Measurements from ENCODE around the gene SPRY2.
A peak's percentile ranks its signal among the peaks of the same experiment; 100 is the strongest.

Gene SPRY2

GRCh38 chr13:80314711-80315653 lies 25.9 kb downstream of the SPRY2 start:
- Histone ChIP-seq H3K27me3 (no peaks in the 10 kb centered on the region), H3K27ac (no peak overlapping the region), H3K9me3 (replicated peaks in 1 of 11) (peaks cover 8 to 19% (median 17%) of the 10 kb centered on the region in 11 experiments; a peak in 17 of 22 replicates), H4K20me1 (no peaks in the 10 kb centered on the region), H3K36me3 (no peaks in the 10 kb centered on the region), H3K4me3 (no peak overlapping the region), H3K4me1 (peaks cover 0 to 3% (median 0%) of the 10 kb centered on the region in 10 experiments; a peak in 2 of 20 replicates), H3K4me2 (no peak overlapping the region), H3K9ac (no peak overlapping the region)
- peak in 4 of 11 experiments; percentile 24 to 65 (median 46); a peak in 6 of 22 replicates for TF ChIP-seq Cebpa-rat (IDR thresholded peaks at IDR 0.05)

GRCh38 chr13:80313668-80314256 lies 27.2 kb downstream of the SPRY2 start:
- Histone ChIP-seq H3K27me3 (no peaks in the 10 kb centered on the region), H3K4me1 (peaks cover 0 to 10% (median 5%) of the 10 kb centered on the region in 10 experiments; a peak in 13 of 20 replicates), H3K4me3 (no peak overlapping the region), H3K4me2 (no peak overlapping the region), H3K9ac (no peak overlapping the region), H4K20me1 (no peaks in the 10 kb centered on the region), H3K27ac (no peak overlapping the region), H3K9me3 (replicated peaks in 1 of 11) (peaks cover 0 to 13% (median 6%) of the 10 kb centered on the region in 11 experiments; a peak in 14 of 22 replicates), H3K36me3 (no peaks in the 10 kb centered on the region)
- TF ChIP-seq Cebpa-rat (IDR thresholded peaks at IDR 0.05) = no peak

- Histone ChIP-seq H3K9me3 (replicated peaks in 1 of 11) (peaks cover 0 to 6% (median 0%) of the 10 kb centered on the region in 11 experiments; a peak in 1 of 22 replicates), H3K36me3 (no peaks in the 10 kb centered on the region), H3K4me1 (peaks cover 0 to 18% (median 12%) of the 10 kb centered on the region in 10 experiments; a peak in 17 of 20 replicates), H3K27ac (no peak overlapping the region), H3K27me3 (no peaks in the 10 kb centered on the region), H3K9ac (no peak overlapping the region), H3K4me3 (no peak overlapping the region), H4K20me1 (no peaks in the 10 kb centered on the region), H3K4me2 (no peak overlapping the region)
- TF ChIP-seq Cebpa-rat (IDR thresholded peaks at IDR 0.05) = no peak
Observed at GRCh38 chr13:80312967-80313366, 28.0 kb downstream of the SPRY2 start.

GRCh38 chr13:80312012-80312704 lies 28.8 kb downstream of the SPRY2 start:
- Histone ChIP-seq H3K4me1 (peaks cover 7 to 26% (median 20%) of the 10 kb centered on the region in 10 experiments), H3K4me3 (no peak overlapping the region), H3K9me3 (replicated peaks in 1 of 11) (peaks cover 0 to 6% (median 0%) of the 10 kb centered on the region in 11 experiments; a peak in 1 of 22 replicates), H3K27ac (no peak overlapping the region), H3K9ac (no peak overlapping the region), H3K36me3 (no peaks in the 10 kb centered on the region), H4K20me1 (no peaks in the 10 kb centered on the region), H3K27me3 (no peaks in the 10 kb centered on the region), H3K4me2 (no peak overlapping the region)
- no peak for TF ChIP-seq Cebpa-rat (IDR thresholded peaks at IDR 0.05)

- H3K36me3 ChIP-seq = no peaks in the 10 kb centered on the region
Observed at GRCh38 chr13:80309926-80310325, 31.0 kb downstream of the SPRY2 start.

GRCh38 chr13:80307401-80307987 lies 33.4 kb downstream of the SPRY2 start:
- peak overlapping the region in 8 of 11 experiments; percentile 15 to 66 (median 41); a peak in 13 of 22 replicates for H3K27ac ChIP-seq
- no peaks in the 10 kb centered on the region for H3K27me3 ChIP-seq
- H4K20me1 ChIP-seq = no peaks in the 10 kb centered on the region
- TF ChIP-seq Cebpa-rat (IDR thresholded peaks at IDR 0.05) = no peak
- peak overlapping the region; percentile 67 to 84 (median 75) for H3K4me2 ChIP-seq
- peaks cover 0 to 16% (median 10%) of the 10 kb centered on the region in 11 experiments; a peak in 15 of 22 replicates for H3K9me3 ChIP-seq (replicated peaks in 1 of 11)
- H3K36me3 ChIP-seq = no peaks in the 10 kb centered on the region; a peak in 1 of 22 replicates
- H3K4me1 ChIP-seq = peaks cover 29 to 52% (median 44%) of the 10 kb centered on the region in 10 experiments
- H3K9ac ChIP-seq = peak overlapping the region in 7 of 11 experiments; percentile 8 to 59 (median 32); a peak in 7 of 22 replicates
- peak overlapping the region in 6 of 10 experiments; percentile 2 to 50 (median 30); a peak in 7 of 20 replicates for H3K4me3 ChIP-seq

More at GRCh38 chr13:80309926-80310325, 31.0 kb downstream of the SPRY2 start:
- no peaks in the 10 kb centered on the region for H3K27me3 ChIP-seq
- no peak overlapping the region for H3K27ac ChIP-seq
- H3K4me1 ChIP-seq = peaks cover 26 to 47% (median 40%) of the 10 kb centered on the region in 10 experiments
- H4K20me1 ChIP-seq = no peaks in the 10 kb centered on the region
- TF ChIP-seq Cebpa-rat (IDR thresholded peaks at IDR 0.05) = no peak
- no peak overlapping the region for H3K4me3 ChIP-seq
- peak overlapping the region in 1 of 11 experiments; percentile 31; a peak in 1 of 22 replicates for H3K4me2 ChIP-seq
- no peak overlapping the region for H3K9ac ChIP-seq
- H3K9me3 ChIP-seq (replicated peaks in 1 of 11) = peaks cover 0 to 6% (median 0%) of the 10 kb centered on the region in 11 experiments; a peak in 1 of 22 replicates

GRCh38 chr13:80306337-80306972 lies 34.5 kb downstream of the SPRY2 start:
- Histone ChIP-seq H3K27me3 (no peaks in the 10 kb centered on the region), H3K4me3 (peak overlapping the region in 6 of 10 experiments; percentile 9 to 48 (median 33); a peak in 5 of 20 replicates), H3K4me1 (peaks cover 29 to 52% (median 44%) of the 10 kb centered on the region in 10 experiments), H3K36me3 (no peaks in the 10 kb centered on the region; a peak in 1 of 22 replicates), H3K9me3 (replicated peaks in 1 of 11) (peaks cover 0 to 16% (median 11%) of the 10 kb centered on the region in 11 experiments; a peak in 15 of 22 replicates), H4K20me1 (no peaks in the 10 kb centered on the region), H3K9ac (peak overlapping the region in 8 of 11 experiments; percentile 14 to 52 (median 46); a peak in 8 of 22 replicates), H3K4me2 (peak overlapping the region; percentile 49 to 80 (median 69)), H3K27ac (peak overlapping the region in 9 of 11 experiments; percentile 2 to 57 (median 45); a peak in 13 of 22 replicates)
- no peak for TF ChIP-seq Cebpa-rat (IDR thresholded peaks at IDR 0.05)

Measured in BLaER1 treated with 17β-estradiol and CSF1 and Interleukin-3, amounts not matched to agents 10 nM and 100 nM (cell line).